Fibroblast of skin of right quadriceps (primary cell): ENCODE data around the gene DAAM1.
A peak's percentile ranks its signal among the peaks of the same experiment; 100 is the strongest.

Experiments
- DNase-seq: peaks from one replicate; pipeline ENCODE4 v3.0.0-alpha.2; 2013

Gene DAAM1

DNA sequence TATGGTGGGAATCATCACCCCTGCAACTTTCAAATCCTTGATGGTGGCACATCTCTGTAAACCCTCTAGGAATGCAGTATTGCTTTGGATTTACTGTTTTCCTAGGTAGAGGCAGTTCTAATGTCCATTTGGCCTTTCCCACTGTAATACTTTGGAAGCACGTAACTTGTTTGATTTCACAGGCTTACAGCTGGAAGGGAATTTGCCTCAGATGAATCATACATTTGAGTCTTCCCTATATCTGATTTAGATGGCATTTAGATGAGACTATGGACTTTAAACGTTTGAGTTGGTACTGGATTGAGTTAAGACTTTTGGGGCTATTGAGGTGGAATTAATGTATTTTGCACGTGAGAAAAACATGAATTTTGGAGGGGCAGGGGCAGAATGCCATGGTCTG lies 35.9 kb downstream of the DAAM1 start:
- DNase-seq = no peak

DNA sequence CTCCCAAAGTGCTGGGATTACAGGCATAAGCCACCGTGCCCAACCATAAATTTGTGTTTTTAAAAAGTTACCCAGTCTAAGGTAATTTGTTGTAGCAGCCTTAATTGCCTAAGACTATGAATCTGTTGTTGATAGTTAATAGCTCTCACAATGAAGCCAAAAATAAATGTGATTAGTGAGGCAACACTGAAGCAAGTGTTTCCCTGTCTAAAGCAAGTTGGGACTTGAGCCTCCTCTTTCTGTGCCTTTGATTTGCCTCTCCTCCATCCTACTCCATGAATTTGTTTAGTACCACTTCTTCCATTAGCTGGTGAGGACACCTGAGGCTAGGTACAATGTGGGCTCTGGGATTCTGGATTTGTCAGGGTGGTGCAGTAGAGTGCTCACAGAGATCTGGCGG lies 36.8 kb downstream of the DAAM1 start:
- DNase-seq = no peak

DNA sequence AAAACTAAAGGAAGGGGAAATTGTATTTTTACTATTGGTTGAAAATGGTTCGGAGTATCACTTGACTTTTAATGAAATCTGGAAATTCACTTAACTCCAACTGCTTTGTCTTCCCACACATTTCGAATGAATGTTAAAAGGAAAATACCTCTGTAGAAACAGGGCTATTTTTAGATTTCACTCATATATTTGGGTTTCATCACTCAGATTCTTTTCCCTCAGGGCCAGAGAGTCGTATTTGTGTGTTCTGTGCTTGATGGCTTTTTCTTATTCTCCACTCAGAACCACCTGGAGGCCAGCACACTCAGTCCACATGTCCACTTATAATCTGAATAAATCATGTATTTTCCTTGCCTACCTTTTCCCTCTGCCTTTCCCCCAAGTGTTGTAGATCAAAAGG lies 40.0 kb downstream of the DAAM1 start:
- peak; percentile 48 for DNase-seq

DNA sequence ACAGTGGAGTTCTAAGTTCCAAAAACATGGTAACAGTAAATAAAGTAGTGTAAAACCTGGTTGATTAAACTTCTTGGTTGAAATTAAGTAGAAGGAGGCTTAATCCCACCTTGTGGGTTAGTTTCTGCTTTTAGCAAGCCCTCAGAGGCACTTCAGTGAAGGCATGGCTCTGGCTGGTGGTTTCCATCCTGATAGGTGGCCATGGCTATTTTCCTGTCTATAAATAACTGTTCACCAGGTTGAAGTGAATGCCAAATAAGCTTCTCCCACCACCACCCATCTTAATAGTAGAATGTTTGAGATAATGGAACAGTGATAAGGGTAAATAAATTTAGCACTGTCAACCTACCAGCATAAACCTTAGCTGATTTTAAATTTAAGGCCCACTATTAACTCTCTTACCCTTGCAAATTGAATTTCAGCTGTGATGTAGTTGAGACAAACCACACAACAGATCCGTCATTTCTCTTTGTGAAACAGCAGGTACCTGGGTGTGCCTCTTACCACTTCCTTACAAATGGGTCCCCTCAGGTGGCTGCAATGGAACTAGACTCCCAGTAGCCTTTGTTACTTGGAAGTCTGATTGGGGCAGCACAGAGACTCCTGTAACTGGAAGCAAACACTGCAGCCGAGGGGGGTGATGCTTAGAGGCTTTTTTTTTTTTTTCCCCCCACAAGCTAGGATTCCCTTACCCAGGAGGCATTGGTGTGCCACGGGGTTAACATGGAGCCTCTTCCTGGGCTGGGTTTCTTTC lies 41.4 kb downstream of the DAAM1 start:
- DNase-seq = no peak

DNA sequence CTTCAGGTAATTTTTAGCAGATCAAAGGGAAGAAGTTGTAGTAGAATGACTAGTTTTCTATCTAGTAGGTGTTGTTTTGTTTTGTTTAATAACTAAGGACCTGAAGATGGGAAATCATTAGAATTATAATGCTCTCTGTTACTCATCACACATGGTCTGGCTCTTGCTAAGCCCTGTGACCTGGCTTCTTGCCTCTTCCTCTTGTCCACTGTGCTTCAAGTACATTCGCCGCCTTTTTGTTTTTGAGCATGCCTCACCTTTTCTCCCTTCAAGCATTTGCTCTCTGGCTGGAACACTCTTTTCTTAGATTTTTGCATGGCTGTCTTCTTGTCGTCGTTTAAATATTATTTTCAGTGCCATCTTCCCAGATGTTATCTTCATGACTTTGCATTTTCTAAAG lies 47.7 kb downstream of the DAAM1 start:
- no peak for DNase-seq

DNA sequence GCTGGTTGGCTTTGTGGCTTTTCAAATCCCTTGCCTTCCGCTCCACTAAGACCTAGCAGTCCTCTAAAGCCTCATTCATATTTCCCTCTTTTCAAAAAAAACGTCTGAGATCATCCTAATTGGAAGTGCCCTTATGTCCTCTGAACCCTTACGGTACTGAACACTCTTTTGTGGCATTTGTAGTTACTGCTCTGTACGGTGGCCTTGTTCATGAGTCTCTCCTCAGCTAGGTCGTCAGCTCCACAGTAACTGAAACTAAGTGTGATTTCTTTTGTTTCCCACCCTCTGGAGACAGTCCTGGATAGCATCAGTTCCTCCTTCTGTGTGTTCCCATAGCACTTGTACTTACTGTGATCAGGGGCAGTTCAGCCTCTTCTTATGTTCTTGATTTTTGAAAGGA lies 49.7 kb downstream of the DAAM1 start:
- no peak for DNase-seq

DNA sequence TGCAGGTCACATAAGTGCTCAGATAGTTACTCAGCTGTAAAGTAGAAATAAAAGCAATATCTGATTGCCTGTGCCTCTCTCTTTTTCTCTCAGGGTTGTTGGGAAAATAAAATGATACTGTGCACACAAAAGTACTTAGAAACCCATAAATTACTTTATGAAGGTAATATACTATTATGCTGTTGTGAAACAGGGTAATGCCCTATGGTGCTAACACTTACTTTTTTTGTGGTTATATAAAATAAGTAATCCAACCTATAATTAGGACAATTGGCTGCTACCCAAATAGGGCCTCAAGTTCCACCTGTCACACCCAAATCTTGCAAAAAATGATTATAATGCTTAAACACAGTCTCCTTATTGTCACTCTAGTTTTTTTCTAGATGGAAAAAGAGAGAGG lies 50.6 kb downstream of the DAAM1 start:
- no peak for DNase-seq

DNA sequence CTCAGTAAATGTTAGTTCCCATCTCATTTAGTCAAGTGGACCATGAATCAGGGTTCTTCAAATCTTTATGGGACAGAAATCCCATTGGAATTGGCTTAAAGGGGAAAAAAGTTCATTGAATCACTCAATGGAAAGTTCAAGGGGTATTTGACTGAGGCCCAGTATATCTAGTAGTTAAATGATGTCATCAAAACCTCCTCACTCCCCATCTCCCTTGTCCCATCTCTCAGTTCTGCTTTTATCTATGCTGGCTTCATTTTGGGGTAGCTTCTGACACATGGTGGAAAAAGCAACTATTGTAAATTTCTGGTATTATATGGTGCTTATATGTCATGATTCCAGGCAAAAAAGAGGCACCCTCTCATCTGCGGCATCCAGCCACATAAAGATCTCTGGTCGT lies 51.9 kb downstream of the DAAM1 start:
- no peak for DNase-seq

DNA sequence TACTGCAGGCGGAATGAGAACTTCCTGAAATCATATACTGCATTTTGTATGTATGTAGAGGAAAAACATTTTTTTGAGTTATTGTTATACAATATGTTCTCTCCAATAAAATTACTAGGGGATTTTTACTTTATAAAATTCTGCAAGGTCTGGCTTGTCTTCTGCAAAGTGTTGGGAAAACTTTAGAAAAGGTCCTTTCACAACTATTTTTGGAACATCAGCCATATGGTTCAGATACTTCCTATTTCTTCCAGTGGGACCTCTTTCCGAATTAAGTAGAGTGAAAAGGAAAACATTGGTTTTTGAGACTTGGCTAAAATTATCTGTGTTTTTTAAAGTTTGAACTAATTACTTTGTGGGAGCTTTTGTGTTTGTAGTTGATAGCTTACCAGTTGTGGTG lies 52.7 kb downstream of the DAAM1 start:
- DNase-seq = no peak

DNA sequence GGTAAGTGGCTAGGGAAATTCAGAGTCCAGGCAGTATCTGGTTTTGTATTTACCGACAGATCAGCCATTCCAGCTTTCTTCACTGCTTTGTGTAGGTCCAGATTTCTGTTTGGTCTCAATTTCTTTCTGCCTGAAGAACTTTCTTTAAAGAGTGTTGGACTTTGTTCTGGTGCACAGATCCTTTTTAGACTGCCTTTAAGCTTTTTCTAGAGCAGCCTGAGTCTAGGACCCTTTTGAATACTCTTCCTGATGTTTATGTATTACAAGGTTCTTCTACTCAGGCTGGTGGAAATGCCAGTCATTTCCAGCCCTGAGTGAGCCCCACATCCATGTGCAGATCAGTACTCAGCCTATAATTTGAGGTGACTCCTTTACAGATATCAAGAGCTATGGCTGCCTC lies 54.7 kb downstream of the DAAM1 start:
- DNase-seq = no peak

DNA sequence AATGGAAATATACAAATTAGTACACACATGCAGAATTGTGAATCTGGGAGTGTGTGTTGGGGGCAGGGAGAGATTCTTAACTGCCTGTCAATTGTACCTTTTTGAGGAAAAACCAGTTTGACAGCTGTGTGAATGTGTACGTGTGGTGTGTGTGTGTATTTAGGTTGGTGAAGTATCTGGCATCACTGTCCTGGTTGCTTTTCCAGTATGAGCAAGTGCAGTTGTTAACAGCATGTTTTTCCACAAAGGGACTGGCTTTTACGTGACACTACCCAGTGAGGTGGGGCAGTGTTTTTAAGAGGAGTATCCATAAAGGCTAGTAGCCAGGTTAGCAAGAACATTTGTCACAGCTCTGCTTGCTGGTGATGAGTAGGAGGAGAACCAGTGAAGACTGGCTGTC lies 56.1 kb downstream of the DAAM1 start:
- no peak for DNase-seq

DNA sequence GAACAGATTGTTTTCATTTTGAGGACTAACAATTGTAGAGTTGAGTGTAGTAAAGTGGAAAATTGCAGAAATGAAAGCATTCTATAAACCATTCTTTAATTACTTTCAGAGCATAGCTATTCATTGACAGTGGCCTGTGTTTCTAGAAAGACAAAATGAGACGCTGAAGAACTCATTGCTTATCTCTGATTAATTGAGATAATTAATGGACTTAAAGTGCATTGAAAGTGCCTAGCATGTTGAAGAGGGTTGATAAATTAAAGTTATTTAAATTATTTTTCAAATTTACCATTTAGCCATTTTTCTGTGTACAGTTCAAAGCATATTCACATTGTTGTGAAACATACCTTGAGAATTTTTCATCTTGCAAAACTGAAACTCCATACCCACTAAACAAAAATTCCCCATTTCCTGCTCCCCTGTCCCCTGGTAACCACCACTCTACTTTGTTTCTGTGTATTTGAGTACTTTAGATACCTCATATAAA lies 57.4 kb downstream of the DAAM1 start:
- no peak for DNase-seq

DNA sequence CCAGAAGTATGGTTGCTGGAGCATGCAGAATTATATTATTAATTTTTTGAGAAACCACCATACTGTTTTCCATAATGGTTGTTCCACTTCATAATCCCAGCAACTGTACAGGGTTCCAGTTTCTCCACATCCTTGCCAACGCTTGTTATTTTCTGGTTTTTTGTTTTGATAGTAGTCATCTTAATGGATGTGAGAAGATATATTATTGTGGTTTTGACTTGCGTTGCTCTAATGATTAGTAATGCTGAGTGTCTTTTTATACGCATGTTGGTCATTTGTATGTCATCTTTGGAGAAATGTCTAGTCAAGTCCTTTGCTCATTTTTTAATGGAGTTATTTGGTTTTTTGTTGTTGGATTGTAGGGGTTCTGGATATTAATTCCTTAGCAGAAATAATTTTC lies 58.1 kb downstream of the DAAM1 start:
- DNase-seq = no peak

DNA sequence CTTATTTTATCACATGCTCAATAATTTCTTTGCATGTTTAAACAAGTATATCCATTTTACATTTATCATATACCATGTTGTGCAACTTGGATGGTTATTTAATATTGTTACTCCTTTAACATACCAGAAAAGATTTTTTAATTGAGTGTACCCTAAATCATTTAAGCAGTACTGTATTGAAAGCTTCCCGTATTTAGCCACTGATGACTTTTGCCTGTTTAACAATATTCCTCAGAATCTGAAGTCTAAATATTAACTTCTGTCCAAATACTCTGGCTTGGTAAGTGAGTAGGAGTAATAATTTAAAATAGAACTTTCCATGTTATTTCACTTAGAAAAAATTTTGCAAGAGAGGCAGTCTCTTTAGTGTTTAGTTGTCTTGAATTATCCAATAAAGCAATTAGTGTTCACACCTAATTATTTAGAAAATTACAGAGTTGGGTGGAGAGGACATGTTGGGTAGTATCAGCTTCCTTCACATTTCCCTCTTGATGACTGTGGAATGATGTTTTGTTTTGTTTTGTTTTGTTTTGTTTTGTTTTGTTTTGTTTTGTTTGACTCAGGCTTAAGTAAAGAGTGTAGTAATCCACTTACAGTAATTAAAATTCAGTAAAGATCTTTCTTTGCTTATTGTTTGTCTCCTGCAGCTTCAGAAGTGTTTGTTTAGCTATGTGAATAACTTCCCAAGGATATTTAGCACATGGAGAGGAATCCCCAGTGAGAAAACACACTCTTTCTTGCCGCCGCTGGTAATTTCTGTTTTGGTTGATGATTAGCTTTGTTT lies 59.5 kb downstream of the DAAM1 start:
- DNase-seq = no peak

DNA sequence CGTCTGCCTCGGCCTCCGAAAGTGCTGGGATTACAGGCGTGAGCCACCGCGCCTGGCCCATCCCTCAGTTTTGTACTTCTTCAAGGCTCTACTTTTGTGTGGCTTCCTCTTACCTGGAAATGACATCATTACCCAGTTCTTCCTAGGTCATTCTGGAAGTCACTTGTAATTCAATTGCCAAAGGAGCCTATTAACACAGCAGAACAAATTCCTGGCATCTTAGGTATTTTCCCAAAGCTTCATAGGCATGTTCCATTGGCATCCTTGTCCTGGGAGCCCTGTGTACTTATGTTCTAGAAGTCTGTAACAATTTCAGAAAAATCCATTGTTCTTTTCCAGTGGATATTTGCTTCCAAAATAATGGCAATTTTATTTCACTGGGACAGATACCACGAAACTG lies 60.6 kb downstream of the DAAM1 start:
- DNase-seq = no peak

DNA sequence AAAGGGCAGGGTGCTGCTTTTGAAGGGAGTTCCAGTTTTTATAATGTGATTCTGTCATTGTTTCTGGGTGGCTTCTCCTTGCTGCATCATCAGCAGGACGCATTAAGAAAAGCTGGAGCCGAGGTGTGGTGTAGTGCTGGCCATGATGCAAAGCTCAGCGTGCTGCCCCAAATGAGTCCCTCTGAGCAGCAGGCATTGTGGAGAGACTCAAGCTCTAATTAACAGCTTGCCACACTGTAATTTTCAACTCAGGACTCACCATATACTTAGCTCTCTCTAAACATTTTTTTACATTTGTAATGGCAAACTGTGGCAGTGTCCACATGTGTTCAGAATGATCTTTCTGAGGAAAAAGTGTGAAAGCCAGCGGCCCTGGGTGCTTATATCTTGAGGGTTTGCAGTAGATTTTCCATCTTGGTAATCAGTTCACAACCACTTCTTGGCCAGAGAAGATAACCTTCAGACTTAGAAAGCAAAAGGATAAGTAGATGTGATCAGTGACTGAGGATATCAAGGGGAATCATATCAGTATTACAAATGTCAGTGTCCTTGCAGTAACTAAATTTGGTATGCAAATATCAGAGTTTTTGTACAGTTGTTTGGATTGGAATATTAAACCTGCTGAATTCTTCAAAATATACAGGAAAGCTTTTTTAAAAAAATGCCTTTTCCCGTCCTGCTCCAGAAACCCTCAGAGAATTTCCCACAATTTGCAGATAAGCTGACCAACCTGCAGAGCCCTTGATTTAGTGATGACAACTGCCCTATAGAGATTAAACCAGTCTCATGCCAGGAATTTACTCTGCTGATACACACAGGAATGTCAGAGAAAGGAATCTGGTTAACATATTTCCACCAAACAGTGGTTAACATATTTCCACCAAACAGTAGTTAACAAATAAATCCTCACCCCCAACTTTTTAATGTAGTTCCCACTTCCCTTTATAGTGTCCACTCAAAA lies 63.6 kb downstream of the DAAM1 start:
- peak; percentile 88 for DNase-seq

DNA sequence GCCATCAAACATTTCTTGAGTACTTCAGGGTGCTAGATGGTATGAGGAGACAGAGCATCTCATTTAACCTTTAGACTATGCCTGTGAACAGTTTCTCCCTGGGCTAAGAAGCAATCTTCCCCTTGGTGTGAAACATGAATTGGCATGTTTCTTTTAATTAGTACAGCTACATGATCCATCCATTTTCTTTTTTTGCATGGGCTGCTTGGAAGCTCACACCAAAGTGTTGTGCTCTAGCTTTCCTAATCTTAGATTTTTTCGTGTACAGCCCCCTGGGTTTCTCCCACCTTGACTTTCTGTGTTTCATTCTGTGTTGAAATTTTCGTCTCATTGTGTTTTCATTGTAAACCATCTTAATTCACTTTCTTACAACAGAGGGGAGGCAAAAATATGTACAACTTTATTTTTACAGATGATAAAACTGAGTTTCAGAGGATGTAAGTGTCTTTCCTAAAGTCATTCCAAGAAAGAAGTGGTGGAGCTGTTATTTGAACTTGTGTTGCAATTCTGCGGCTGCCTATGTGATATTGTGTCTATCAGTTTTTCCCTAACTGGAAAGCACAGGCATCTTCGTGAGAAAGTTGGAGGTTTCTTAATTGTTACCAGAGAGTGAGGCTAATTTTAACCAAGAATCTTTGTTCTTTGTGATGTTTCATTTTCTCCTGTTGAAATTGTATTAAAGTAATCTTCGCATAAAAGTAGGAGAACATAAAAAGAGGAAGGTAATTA lies 64.5 kb downstream of the DAAM1 start:
- DNase-seq = peak; percentile 79

DNA sequence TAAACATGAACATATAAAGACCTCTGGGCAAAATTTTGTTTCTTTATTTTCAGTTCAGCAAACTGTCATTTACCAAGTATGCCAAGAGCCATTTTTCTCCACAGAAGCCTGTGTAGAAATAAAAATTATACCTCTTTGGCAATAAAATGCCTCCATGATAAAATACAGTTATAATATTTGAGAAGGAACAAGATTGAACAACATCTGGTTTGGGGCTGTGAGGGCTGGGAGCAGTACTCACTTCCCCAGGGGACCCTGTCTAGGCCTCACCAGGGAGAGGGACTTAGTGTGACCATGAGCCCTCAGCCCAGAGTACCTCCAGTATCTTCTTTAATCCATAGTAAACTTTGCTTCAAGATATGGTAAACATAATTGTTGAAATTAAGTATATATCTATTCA lies 65.1 kb downstream of the DAAM1 start:
- DNase-seq = no peak

DNA sequence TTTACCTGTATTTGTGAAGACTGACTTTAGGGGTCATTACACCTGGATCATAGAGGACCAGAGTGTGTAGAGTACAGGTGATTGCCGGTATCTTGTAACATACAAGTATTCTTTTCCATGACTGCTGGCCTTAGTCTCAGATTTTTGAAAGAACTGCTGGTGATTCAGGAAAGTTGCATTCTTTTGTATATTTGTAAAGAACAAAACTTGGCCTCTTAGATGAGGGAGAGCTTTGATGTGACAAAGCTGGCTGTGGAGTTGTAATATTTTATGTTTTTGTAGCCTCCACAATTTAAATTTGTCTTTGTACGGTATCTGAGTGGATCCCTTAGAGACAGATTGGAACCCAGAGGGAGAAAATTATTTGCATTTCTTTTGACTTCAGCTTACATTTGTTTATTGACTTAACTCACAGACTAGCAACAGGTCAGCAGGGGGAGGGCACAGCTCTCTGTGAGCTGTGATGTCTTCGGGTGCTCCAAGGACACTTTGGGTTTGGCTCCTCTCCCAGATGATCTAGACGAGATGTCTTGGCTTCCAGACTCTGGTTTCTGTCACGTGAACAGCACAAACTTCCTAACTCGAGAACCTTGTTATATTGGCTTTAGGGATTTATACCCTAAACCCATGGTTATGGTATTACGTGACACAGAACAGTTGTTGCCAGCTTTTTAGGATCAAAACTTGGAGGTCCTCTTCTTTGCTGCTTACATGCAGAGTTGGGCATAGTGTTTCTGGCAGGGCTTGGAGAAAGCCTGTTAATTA lies 65.9 kb downstream of the DAAM1 start:
- peak; percentile 98 for DNase-seq

DNA sequence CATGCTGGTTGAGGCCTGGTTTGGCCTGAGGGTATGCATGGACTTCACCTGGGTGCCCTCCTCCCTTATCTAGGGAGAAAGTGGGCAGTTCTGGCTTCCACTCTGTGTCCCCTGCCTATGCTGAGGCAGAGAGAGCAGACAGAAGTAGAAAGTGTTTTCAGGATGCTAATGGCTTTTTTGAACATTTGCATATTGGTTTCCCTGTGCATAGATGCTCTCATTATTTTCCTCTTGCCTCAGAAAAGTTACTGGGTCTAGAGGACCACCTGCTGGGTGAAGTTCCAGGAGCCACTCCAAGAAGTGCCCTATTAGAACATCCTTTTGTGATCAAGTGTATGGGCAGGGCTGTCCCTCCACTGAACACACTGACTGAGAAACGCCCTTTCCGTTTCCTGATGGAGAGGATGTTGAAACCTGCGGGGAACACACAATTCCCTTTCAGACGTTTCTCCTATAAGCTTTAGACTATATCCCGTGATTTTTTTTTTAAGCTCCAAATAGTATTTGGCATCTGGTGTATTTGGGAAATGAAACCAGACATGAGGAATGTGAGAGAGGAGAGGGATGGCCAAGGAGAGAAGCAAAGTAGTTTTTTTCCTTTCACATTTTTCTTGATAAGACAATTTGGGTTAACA lies 66.6 kb downstream of the DAAM1 start:
- DNase-seq = peak; percentile 76

DNA sequence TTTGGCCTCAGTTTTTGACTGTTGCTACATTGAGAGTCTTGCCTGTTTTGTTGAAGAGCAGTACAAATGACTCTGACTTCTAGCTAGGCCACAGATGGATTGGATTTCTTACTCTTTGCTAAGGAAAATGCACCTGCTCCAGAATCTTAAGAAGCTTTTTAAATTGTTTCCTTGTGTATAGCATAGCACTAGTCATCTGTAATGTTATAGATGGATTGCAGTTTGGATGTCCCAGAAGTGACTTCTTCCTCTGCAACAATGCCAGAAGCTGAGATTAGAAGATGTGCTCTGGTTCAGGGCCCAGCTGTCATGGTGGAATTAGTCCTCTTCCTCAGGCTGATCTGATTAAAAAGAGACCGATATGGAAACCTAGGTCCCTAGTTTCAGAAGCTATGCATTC lies 67.9 kb downstream of the DAAM1 start:
- no peak for DNase-seq
